Myocyte (in vitro differentiated cells): ENCODE measurements around the gene NR4A2. TPM values are rescaled to one million over a fixed set of nuclear protein-coding genes. Genes with fewer than 3 reads are reported as not detected.

Source experiments
- DNase-seq: peaks from one replicate; pipeline ENCODE4 v3.0.0-alpha.2; 2012; ENCODE audit warnings: low read depth
- polyA plus RNA-seq: library from polyadenylated mRNA; unstranded; fragments of >200 nt; gene quantifications from one replicate; pipeline ENCODE4 v1.2.1, GENCODE V29; 2012; ENCODE audit warnings: missing spikeins
- total RNA-seq: library from RNA; depleted of rRNA; stranded (reverse); fragments of >200 nt; gene quantifications from 2 replicates; pipeline ENCODE4 v1.2.3, GENCODE V29; 2014

Gene NR4A2
- total RNA-seq, result 0.08 TPM in 1 of 2 replicates, not detected in the other
- 0.33 TPM for polyA plus RNA-seq

DNA sequence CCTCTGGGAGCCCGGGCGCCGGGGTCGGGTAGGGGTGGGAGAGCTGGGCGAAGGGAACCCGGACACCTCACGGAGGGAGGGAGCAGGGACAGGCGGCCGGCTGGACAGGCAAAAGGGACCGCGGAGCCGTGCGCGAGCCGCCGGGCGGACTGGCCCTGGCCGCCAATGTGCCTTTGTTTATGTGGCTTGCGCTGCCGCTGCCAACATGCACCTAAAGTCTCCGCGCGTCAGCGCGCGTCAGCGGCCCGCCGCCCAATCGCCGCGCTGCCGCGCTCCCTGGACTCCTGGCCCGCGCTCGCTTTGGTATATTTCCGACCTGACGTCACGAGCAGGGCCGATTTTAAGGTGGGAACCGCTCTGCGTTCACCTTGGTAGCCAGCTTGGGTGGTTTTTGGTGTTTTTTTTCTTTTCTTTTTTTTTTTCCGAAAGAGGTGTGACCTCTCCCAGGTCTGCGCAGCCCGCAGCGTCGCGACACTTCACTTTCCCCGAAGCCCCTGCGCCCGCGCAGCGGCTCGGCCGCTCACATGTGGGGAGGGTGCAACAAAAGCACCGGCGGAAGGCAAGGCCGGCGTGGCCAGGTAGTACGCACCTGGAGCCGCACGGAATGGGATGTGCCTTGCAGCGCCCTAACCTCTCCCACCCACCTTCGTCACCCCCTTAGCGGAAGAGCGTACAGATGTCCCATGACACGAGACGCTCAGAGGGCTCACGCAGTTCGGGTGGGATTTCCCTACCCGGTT is at the start of gene NR4A2:
TSS of gene NR4A2 (minus strand) at position 188 of the 740 bp plus-strand sequence. CDS start 2,535 bp downstream, outside the sequence.
- DNase-seq, result peak; percentile 73

DNA sequence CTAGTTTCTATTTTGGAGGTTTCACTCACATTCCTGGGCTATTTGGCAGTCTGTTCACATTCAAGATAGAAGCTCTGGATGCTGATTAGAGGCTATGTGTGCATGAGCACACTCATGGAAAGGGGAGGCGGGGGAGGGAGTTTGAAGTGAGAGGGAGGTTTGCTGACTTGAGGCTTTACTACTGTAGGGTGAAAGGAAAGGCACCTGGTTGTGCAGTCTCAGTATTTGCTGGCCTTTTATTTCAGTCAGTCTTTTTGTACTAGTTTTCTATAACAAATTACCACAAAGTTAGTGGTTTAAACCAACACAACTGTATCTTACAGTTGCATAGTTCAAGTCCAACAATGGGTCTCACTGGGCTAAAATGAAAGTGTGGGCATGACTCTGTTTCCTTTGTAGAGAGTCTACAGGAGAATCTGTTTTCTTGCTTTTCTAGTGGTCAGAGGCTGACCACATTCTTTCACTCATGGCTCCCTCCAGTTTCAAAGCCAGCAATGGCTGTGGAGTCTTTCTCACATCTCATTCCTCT is 47.7 kb upstream of the NR4A2 start:
- no peak for DNase-seq

- no peak for DNase-seq
Observed at GRCh38 chr2:156379714-156380113, 47.2 kb upstream of the NR4A2 start.

DNA sequence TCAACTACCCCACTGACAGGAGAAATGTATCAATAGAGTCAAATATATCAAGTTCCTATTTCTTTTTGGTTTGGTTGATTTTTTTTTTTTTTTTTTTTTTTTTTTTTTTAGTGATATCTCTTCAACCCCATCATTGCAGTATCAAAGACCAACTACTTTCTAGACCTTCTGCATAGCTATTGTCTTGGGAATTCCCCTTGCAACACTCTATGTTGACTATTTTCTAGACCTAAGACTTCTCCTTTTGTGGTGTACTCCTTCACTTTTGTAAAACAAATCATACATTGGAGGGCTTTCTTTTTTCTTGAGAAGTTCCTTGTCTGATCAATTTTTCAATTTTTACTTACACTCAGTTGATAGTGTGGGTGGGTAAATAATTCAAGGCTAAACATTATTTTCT is 46.5 kb upstream of the NR4A2 start:
- DNase-seq, result no peak

GRCh38 chr2:156366753-156367152 is 34.2 kb upstream of the NR4A2 start:
- DNase-seq, result no peak

DNA sequence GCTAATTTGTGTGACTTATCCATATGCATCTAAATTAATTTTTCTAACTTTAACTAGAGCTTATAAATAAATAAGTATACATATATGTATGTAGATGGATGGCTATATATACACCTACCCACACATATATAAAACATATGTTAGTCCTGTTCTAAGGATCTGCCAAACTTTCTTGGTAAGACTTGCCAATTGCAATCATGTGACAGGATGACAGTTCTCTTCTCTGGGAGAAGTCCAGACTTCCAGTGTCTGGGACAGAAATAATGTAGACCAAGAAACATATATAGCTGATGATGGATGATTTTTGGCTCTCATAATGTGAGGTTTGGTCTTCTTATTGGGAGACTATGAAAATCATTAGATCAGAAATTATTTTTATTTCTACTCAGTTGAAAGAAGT is 30.6 kb upstream of the NR4A2 start:
- DNase-seq, result no peak

GRCh38 chr2:156356014-156356754 is 23.7 kb upstream of the NR4A2 start:
- DNase-seq, result peak; percentile 28

GRCh38 chr2:156352911-156353310 is 20.4 kb upstream of the NR4A2 start:
- no peak for DNase-seq

DNA sequence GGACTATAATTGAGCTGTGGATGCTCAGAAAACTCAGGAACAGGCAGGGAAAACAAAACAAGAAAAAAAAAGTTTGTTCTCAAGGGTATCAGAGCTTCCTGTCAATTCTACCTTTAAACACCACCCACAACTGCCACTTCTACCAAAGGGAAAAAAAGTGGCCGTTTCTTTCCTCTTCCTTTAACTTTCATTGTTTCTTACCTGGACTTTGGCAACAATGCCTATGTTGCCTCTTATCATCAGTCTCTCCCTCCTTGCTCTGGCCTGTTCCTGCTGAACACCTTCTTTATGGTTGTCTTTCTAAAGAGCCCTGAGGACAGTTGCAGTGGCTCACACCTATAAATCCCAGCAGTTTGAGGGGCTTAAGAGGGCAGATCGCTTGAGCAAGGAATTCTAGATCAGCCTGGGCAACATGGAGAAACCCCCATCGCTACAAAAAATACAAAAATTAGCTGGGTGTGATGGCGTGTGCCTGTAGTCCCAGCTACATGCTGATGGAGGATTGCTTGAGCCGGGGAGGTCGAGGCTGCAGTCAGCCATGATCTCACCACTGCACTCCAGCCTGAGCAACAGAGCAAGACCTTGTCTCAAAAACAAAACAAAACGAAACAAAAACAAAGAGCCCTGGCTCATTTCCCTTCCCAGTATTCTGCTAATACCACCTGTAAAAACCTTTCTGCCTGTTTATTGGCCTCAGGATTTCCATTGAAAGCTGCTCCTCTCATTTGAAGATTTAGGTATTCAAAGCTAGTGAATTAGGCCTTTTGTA is 18.0 kb upstream of the NR4A2 start:
- no peak for DNase-seq

GRCh38 chr2:156349605-156350004 is 17.1 kb upstream of the NR4A2 start:
- DNase-seq, result no peak

GRCh38 chr2:156349161-156349560 is 16.6 kb upstream of the NR4A2 start:
- no peak for DNase-seq

- DNase-seq, result no peak
Observed at GRCh38 chr2:156347431-156347830, 14.9 kb upstream of the NR4A2 start.

- DNase-seq, result no peak
Observed at GRCh38 chr2:156346731-156347130, 14.2 kb upstream of the NR4A2 start.

DNA sequence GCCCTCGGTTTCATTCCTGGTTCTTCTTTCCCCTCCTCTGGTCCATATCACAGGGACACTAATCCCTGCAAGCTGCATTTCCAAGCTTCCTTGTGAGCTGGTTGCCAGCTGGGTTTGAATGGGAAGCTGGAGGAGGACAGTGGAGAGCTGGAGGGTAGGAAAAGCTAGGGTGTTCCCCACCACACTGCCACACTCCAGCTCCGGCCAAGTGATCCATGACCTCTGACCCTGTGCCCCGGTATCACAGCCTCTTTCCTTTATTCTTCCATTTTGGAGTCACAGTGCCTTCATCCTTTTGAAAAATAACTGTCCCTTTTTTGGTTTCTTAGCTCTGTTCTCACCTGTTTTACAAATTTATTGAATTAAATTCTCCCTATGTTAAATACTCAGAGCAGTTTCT is 13.1 kb upstream of the NR4A2 start:
- DNase-seq, result no peak

- DNase-seq, result peak; percentile 21
Observed at GRCh38 chr2:156343940-156344301, 11.4 kb upstream of the NR4A2 start.

GRCh38 chr2:156343096-156343939 is 10.8 kb upstream of the NR4A2 start:
- DNase-seq, result no peak

- peak; percentile 95 for DNase-seq
Observed at GRCh38 chr2:156342254-156343095, 10.0 kb upstream of the NR4A2 start.

DNA sequence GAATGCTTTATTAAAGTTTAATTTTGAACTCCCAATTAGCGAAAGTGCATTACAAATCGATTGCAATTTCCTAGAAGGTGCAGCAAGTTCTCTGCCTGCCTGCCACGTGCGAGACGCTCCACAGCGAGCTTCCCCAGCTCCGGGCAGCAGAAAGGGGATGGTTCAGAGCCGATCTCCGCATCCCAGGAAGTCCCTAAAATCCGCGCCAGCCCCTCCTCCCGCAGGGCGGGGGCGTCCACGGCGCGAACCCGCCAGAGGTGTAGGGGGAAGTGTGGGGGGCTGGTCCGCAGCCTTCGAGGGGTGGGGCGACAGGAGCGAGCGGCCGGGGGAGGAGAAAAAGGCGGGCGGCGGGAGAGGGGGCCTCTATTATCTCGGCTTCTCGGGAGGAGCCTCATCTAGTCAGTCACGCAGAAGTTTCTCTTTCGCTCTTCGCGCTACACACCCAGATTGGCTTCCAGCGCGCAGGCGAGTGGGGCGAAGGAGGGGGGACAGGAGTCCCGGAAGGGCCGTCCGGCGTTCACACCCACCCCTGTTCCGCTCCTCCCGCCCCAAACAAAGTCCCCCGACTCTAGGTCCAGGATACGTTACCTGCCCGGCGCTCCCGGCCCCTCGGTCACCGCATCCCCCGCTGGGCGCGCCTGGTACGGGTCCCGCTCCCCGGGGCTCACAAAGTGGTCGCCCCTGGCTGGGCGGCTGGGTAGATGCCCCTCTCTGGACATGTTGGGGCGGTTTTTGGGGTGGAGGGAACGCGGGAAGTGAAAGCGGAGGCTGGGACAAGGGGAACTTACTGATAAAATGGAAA is 9.1 kb upstream of the NR4A2 start:
- DNase-seq, result peak; percentile 91
